ENCODE data around the gene P2RX6. TPM values are rescaled to one million over a fixed set of nuclear protein-coding genes. Genes with fewer than 3 reads are reported as not detected.
A peak's percentile ranks its signal among the peaks of the same experiment; 100 is the strongest.

P2RX6 gene
- total and polyA plus RNA-seq, 4 donors = 0.05 to 0.59 (median 0.33) TPM

- H3K4me3 ChIP-seq (ENCODE audit: low read depth in 1 of 3, low read length in 3 of 3) = peak overlapping the region; percentile 71 to 91 (median 85)
- peak overlapping the region; percentile 86 to 88 for H3K27ac ChIP-seq (ENCODE audit: low read depth in 1 of 2, low read length in 2 of 2)
- H3K9me3 ChIP-seq (ENCODE audit: control insufficient read depth in 4 of 4, low read length in 3 of 4) = no peaks in the 10 kb centered on the region
- peaks cover 0 to 4% (median 2%) of the 10 kb centered on the region in 4 donors for H3K36me3 ChIP-seq (ENCODE audit: control insufficient read depth in 4 of 4, insufficient read depth in 3 of 4, low read depth in 1 of 4, low read length in 3 of 4)
- no peak for DNase-seq (ENCODE audit: low spot score)
- H3K27me3 ChIP-seq (ENCODE audit: control insufficient read depth in 4 of 4, insufficient read depth in 4 of 4, low read length in 3 of 4) = no peaks in the 10 kb centered on the region
- TF ChIP-seq HNF4A (conservative IDR thresholded peaks at IDR 0.05) = no peak
- TF ChIP-seq JUND (IDR thresholded peaks at IDR 0.05) = no peak
- TF ChIP-seq MAX (IDR thresholded peaks at IDR 0.05) = no peak
- no peak for TF ChIP-seq RAD21 (IDR thresholded peaks at IDR 0.05)
- no peak for TF ChIP-seq EGR1 (IDR thresholded peaks at IDR 0.05; ENCODE audit: low read depth in 2 of 2)
- TF ChIP-seq, protein P1, sequence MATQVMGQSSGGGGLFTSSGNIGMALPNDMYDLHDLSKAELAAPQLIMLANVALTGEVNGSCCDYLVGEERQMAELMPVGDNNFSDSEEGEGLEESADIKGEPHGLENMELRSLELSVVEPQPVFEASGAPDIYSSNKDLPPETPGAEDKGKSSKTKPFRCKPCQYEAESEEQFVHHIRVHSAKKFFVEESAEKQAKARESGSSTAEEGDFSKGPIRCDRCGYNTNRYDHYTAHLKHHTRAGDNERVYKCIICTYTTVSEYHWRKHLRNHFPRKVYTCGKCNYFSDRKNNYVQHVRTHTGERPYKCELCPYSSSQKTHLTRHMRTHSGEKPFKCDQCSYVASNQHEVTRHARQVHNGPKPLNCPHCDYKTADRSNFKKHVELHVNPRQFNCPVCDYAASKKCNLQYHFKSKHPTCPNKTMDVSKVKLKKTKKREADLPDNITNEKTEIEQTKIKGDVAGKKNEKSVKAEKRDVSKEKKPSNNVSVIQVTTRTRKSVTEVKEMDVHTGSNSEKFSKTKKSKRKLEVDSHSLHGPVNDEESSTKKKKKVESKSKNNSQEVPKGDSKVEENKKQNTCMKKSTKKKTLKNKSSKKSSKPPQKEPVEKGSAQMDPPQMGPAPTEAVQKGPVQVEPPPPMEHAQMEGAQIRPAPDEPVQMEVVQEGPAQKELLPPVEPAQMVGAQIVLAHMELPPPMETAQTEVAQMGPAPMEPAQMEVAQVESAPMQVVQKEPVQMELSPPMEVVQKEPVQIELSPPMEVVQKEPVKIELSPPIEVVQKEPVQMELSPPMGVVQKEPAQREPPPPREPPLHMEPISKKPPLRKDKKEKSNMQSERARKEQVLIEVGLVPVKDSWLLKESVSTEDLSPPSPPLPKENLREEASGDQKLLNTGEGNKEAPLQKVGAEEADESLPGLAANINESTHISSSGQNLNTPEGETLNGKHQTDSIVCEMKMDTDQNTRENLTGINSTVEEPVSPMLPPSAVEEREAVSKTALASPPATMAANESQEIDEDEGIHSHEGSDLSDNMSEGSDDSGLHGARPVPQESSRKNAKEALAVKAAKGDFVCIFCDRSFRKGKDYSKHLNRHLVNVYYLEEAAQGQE (IDR thresholded peaks at IDR 0.05) = no peak
- no peak for TF ChIP-seq SP1 (IDR thresholded peaks at IDR 0.05)
- no peak for TF ChIP-seq GABPA (IDR thresholded peaks at IDR 0.05 in 1 of 2, conservative IDR thresholded peaks at IDR 0.05 in 1 of 2)
- no peak for TF ChIP-seq HNF4G (IDR thresholded peaks at IDR 0.05)
- TF ChIP-seq RXRA (IDR thresholded peaks at IDR 0.05) = no peak
- TF ChIP-seq FOXA2 (IDR thresholded peaks at IDR 0.05) = no peak
- no peak for TF ChIP-seq TAF1 (conservative IDR thresholded peaks at IDR 0.05)
- no peak for TF ChIP-seq CTCF (IDR thresholded peaks at IDR 0.05; ENCODE audit: low read depth, low read length, missing input control)
- peaks cover 7 to 36% (median 27%) of the 10 kb centered on the region in 4 donors for H3K4me1 ChIP-seq (ENCODE audit: control insufficient read depth in 4 of 4, insufficient read depth in 4 of 4, low read length in 3 of 4)
- WGBS = 72% methylated on average over 10 of the region's 10 CpGs
- H3K9ac ChIP-seq (ENCODE audit: low read depth in 1 of 2, low read length in 2 of 2) = peak overlapping the region; percentile 82 to 94
Measured at GRCh38 chr22:20980938-20981722, 33.8 kb upstream of the P2RX6 start.

DNA sequence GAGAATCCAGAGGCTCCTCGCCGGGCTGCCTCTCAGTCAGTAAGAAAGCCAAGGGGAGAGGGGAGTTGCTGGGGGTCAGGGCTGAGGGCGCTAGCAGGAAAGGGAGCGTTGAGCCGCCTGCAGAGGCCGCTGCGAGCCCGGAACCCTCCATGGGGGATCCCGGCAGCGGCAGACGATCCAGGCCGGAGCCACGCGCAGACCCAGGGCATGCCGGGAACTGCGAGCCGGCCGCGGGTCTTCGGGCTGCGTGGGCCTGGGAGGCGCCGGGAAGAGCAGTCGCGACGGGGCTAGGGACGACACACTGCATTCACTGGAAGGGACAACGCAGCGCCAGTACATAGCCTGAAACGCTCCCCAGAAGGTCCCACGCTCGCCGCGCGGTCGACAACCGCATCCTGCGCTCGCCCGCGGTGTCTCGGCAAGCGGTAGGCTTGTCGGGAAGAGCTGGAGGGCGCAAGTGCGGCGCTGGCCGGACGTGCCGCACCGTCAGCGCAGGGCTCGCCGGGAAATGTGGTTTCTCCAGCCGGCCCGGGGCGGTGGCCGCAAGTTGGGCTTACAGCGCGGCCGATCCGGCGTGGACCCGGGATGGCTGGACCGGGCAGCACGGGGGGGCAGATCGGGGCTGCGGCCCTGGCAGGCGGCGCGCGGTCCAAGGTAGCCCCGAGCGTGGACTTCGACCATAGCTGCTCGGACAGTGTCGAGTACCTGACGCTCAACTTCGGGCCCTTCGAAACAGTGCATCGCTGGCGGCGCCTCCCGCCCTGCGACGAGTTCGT lies 33.0 kb upstream of the P2RX6 start, which contains the start of gene LZTR1:
LZTR1 (plus strand) TSS at position 511 of the 776 bp plus-strand sequence; CDS start at position 586, 75 bp downstream.
- Histone ChIP-seq H3K36me3 (ENCODE audit: control insufficient read depth in 4 of 4, insufficient read depth in 3 of 4, low read depth in 1 of 4, low read length in 3 of 4) (peaks cover 0 to 6% (median 2%) of the 10 kb centered on the region in 4 donors), H3K9ac (ENCODE audit: low read depth in 1 of 2, low read length in 2 of 2) (peak within 1 kb of the TSS; percentile 82 to 94), H3K4me1 (ENCODE audit: control insufficient read depth in 4 of 4, insufficient read depth in 4 of 4, low read length in 3 of 4) (peaks cover 7 to 36% (median 27%) of the 10 kb centered on the region in 4 donors), H3K9me3 (ENCODE audit: control insufficient read depth in 4 of 4, low read length in 3 of 4) (no peaks in the 10 kb centered on the region), H3K4me3 (ENCODE audit: low read depth in 1 of 3, low read length in 3 of 3) (peak within 1 kb of the TSS; percentile 71 to 91 (median 85)), H3K27me3 (ENCODE audit: control insufficient read depth in 4 of 4, insufficient read depth in 4 of 4, low read length in 3 of 4) (no peaks in the 10 kb centered on the region), H3K27ac (ENCODE audit: low read depth in 1 of 2, low read length in 2 of 2) (peak within 1 kb of the TSS; percentile 86 to 88)
- WGBS = under 1% methylated on average over 87 of the region's 87 CpGs
- DNase-seq (ENCODE audit: low spot score) = peak; percentile 85
- peak in 1 of 2 donors; percentile 65 for TF ChIP-seq GABPA (IDR thresholded peaks at IDR 0.05 in 1 of 2, conservative IDR thresholded peaks at IDR 0.05 in 1 of 2)
- peak; percentile 37 for TF ChIP-seq CTCF (IDR thresholded peaks at IDR 0.05; ENCODE audit: low read depth, low read length, missing input control)
- peak; percentile 29 for TF ChIP-seq SP1 (IDR thresholded peaks at IDR 0.05)
- no peak for TF ChIP-seq FOXA2 (IDR thresholded peaks at IDR 0.05)
- TF ChIP-seq, protein P1 (IDR thresholded peaks at IDR 0.05) = peak; percentile 59
- no peak for TF ChIP-seq EGR1 (IDR thresholded peaks at IDR 0.05; ENCODE audit: low read depth in 2 of 2)
- peak; percentile 15 to 67 for TF ChIP-seq RAD21 (IDR thresholded peaks at IDR 0.05)
- peak; percentile 66 for TF ChIP-seq YY1 (IDR thresholded peaks at IDR 0.05)
- no peak for TF ChIP-seq TAF1 (conservative IDR thresholded peaks at IDR 0.05)
